Measurements from ENCODE around the gene STS.
"Not testable (repeated sequence)": the region's sequence is repeated elsewhere in the genome, so short reads cannot be mapped to it uniquely, and the experiment has no call there.

Gene STS

DNA sequence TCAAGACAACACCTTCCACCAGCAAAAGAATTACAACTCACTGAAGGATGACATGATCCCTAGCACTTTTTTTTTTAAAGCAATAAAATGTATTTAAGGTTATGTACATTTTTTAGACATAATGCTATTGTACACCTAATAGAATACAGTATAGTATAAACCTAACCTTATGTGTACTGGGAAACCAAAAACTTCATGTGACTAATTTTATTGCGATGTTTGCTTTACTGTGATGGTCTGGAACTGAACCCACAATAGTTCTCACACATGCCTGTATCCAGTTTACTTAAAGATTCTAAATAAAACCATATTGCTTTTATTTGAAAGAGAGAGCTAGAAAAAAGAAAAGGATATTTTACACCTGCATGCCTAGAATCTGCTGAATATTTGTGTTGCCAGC, 4.4 kb upstream of the STS start:
- no peak for DNase-seq

GRCh38 chrX:7143941-7144525, 3.5 kb upstream of the STS start:
- DNase-seq, result no peak

GRCh38 chrX:7145454-7145853, 2.1 kb upstream of the STS start:
- DNase-seq, result no peak

DNA sequence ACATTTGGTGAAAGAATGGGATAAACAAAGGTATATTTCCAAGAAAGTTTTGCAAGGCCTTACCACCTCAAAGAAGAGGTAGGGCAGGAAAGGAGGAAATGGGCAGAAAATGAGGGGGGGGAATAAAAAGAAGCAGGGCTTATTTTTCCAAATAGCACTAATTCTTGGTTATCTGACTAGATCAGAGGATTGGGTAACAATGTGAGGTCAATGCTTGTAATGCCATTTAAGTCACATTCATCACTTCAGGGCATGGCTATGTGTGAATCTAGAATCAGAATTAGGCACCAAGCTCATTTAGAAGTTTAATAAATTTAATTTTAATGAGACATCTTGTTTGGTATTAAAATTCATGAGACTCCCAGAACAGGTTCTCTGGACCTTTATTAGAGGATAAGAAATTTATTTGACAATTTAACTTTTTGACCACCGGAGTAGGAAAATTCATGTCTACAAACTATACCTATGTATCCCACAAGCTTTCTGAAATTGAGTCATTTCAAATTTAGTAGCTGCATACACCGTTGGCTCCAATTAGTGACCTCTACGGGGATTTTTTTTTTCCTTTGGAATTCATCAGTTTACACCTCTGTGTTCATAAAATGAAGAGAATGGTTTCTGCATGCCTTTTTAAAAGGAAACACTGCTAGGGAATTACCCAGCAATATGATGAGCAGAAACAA, 1.4 kb upstream of the STS start:
- DNase-seq, result no peak

- DNase-seq, result peak; percentile 58
Observed at GRCh38 chrX:7146703-7147412, 654 bp upstream of the STS start.

DNA sequence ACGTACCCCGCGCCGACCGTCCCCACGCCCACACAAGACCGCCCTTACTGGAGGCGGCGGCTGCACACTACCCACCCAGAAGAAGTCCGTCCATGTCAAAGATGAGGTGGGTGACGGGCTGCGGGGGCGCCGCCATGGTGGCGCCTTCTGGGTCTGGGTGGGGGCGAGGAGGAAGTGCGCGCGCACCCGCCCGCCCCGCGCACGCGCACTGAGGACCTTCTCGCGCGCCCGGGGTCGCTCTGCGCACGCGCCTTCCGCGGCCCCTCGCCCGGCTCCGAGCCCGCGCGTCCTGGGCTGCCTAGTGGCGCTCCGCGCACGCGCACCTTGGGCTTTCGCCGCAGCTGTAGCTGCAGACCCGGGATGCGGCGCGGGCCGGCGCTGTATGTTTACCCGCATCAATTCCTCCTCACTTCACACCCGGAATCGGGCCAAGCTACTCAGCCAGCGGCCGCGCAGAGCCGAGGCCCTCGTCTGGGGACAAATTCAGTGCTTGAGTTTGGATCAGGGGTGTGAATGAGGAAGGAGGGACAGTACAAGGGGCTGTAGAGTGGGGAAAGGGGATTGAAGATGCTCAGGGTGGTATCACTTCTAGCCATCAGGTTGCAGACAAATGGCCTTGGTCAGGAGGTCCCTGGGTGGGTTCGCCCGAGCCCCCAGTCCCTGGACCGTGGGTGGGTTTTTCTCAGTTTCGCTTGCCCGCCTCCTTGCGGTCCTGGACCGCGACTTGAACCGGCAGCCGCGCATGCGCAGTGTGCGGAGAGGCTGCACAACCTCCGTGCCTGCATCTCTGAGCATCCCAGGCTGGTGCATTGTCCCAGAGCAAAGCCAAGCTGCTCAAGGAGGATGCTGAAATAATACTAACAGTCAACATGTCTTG, 704 bp downstream of the STS start, which contains the start of gene PUDP:
PUDP (minus strand) TSS at position 176 of the 877 bp plus-strand sequence; CDS start at position 136, 40 bp downstream.
- peak; percentile 91 for DNase-seq

GRCh38 chrX:7149411-7149810, 1.9 kb downstream of the STS start:
- DNase-seq, result no peak

DNA sequence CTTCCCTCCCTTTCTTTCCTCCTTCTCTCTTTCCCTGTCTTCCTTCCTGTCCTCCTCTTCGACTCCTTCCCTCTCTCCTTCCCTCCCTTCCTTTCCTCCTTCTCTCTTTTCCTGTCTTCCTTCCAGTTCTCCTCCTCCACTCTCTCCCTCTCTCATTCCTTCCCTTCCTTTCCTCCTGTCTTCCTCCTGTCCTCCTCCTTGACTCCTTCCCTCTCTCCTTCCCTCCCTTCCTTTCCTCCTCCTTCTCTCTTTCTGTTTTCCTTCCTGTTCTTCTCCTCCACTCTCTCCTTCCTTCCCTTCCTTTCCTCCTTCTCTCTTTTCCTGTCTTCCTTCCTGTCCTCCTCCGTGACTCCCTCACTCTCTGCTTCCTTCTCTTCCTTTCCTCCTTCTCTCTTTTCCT, 5.7 kb downstream of the STS start:
- no peak for DNase-seq

DNA sequence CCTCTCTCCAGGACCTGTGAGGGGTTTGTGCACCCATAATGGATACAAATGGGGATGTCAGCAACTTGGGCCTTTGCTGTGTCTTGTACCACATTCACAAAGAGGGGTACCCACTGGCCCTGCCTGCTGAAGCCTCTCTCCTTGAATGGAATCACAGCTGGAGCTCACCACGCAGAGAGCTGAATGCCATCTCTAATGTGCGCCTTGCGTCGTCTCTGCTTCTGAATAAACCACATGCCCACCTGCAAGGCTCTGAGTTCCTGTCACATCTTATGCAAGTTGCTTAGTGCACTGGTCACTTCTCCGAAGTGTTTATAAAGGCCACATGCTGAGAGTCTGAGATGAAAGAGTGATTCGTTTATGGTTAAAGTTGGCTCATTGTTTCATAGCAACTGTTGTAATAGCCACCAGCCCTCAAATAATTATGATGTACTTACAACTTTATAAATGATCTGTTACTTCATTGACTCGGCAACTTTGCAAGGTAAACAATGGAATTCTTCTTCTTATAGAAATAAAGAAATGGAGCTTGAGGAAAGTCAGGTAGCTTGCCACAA, 6.6 kb downstream of the STS start:
- no peak for DNase-seq

GRCh38 chrX:7155163-7155562, 7.7 kb downstream of the STS start:
- DNase-seq, result no peak

DNA sequence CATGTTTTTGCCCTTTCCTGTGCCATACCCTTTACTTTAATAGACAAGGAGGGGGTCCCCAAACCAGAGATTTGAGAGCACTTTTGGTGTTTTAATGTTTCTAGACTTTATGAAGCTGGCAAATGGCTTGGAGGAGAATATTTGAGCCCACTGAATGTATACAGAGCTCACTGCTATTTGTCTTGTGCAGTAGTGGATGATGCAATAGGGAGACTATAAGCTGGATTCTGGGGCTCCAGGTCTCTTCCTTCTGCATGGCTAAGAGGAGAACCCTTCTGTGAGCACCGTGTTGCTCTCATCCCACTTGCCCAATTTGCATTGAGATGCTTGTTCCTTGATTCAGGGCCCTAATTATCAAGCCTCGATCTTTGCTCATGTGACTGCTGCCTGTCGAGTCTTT, 9.4 kb downstream of the STS start:
- DNase-seq, result no peak

GRCh38 chrX:7158468-7158990, 11.0 kb downstream of the STS start:
- DNase-seq, result no peak

- DNase-seq, result no peak
Observed at GRCh38 chrX:7159149-7159861, 11.8 kb downstream of the STS start.

DNA sequence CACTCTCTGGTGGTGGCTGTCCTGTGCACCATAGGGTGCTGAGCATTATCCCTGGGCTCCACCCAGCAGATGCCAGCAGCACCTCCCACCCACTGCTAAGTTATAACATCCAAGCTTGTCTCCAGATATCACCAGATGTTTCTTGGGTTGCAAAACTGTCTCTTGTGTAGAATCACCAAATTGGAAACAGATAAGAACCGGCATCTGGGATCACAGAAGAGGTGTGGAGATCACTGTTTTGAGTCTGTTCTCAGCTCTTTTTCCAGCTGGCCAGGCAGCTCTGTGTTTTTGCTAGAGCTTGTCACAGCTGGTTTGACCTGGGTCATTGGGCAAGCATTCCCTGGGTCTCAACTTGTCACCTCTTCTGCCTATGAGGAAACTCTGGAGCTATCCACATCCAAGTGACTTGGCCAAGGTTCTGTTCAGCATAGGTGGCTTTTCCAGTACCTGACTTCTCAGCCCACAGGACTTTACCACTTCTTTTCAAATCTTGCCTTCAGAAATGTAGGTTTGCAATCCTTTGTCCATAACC, 15.7 kb downstream of the STS start:
- DNase-seq, result no peak

- DNase-seq, result no peak
Observed at GRCh38 chrX:7164174-7164573, 16.7 kb downstream of the STS start.

DNA sequence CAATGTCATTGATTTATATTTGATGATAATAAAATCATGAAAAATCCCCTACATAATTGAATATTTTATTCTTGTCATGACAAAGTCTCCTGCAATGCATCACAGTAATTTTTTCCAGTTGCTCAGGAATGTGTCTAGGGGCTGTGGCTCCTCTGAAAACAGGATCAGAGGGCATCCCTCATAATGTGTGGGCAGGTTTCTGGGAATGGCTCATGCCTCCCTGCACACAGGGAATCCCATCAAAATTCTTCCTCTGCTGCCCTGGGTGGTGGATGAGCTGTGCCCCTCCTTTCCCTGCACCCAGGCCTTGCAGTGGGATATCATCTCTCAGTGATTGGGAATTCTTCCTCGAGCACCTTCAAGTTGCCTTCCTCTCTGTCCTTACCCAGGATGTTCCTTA, 20.9 kb downstream of the STS start:
- DNase-seq, result no peak

DNA sequence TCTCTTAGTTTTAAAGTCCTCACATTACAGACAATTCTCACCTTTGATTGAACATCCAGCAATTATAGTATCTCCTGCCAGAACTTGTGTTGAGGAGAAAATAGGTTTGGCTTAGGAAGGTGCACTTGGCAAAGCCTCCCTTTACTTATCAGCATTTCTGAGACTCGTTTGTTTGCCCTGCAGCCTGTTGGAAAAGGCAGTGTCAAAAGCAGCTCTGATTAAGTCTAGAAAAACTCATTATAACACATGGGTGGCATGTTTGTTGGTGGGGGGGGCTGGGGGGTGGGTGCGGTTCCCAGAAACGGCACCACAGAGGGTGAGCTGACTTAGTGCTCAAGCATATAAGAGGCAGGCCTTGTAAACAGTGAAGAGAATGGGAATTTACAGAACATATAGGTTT, 22.1 kb downstream of the STS start:
- DNase-seq, result no peak

DNA sequence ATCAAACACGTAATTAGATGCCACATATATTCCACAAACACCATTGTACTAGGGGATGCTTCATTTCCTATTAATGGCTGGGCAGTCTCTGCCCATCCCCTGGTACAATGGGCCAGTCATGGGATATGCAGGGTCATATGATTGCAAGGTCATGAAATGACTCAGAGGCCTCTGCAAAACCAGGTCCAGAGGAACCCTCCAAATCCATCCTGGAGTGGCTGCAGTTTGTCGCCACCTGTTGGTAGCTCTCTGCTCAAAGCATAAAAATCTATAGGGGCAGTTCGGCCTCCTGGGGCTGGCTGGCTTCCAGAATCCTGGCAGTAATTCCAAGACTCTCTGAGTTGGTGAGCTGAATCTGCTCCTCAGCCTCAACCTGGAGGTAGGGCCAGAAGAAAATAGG, 23.4 kb downstream of the STS start:
- no peak for DNase-seq

- not testable (repeated sequence) for DNase-seq
Observed at GRCh38 chrX:7178859-7179258, 31.3 kb downstream of the STS start.

GRCh38 chrX:7179446-7179845, 31.9 kb downstream of the STS start:
- DNase-seq, result no peak

GRCh38 chrX:7184816-7185215, 37.3 kb downstream of the STS start:
- DNase-seq, result no peak

DNA sequence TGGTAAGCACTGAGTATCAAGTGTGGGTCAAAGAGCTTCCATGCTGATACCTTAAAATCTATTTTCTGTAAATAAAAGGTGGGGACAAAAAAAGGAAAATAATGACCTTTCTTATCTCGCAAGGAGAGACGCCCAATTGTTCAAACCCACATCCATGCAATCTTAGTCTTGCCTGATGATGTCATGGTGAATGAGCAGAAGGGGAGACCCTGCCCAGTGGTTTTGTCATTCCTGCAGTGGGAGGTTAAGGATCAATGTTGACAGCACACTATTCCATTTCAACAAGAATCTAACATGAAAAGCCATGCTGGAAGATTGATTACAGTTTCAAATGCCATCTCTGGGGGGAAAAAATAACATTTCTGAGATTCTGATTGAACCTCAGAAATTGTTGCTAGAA, 41.2 kb downstream of the STS start:
- no peak for DNase-seq
